Activated T-helper 2 cell treated with anti-CD3 and anti-CD28 coated beads, Interferon-gamma antibody, Interleukin-2, Interleukin-4, amounts not matched to agents 10 μg/mL and 5 μg/mL and 100 μg/mL, durations not matched to agents 14 hours and 24 hours and 36 hours (primary cell): ENCODE measurements around the gene MROH8. TPM values are rescaled to one million over a fixed set of nuclear protein-coding genes. Genes with fewer than 3 reads are reported as not detected.
A peak's percentile ranks its signal among the peaks of the same experiment; 100 is the strongest.
"Not testable (repeated sequence)": the region's sequence is repeated elsewhere in the genome, so short reads cannot be mapped to it uniquely, and the experiment has no call there.

ENCODE experiments used
- DNase-seq: peaks from one replicate; pipeline ENCODE4 v3.0.0; 2021; ENCODE audit warnings: low spot score
- H3K27ac Mint-ChIP-seq: one replicate; pipeline ENCODE4 v1.8.0; 2021; ENCODE audit warnings: mixed read lengths
- H3K27me3 Mint-ChIP-seq: one replicate; pipeline ENCODE4 v1.8.0; 2021; ENCODE audit warnings: low read depth, mixed read lengths
- H3K36me3 Mint-ChIP-seq: one replicate; pipeline ENCODE4 v1.8.0; 2021; ENCODE audit warnings: low read depth, mixed read lengths
- H3K4me1 Mint-ChIP-seq: one replicate; pipeline ENCODE4 v1.8.0; 2021; ENCODE audit warnings: low read depth, mixed read lengths
- H3K4me3 Mint-ChIP-seq: one replicate; pipeline ENCODE4 v1.8.0; 2021; ENCODE audit warnings: low read depth, mild to moderate bottlenecking, moderate library complexity, mixed read lengths
- H3K9me3 Mint-ChIP-seq: one replicate; pipeline ENCODE4 v1.8.0; 2021; ENCODE audit warnings: mixed read lengths
- intact Hi-C: fragments of 100-400 bp; cut with micrococcal nuclease; formaldehyde crosslinking; loops from one replicate; pipeline ENCODE4 v1.15.1; 2023
- total RNA-seq: library from RNA; stranded (reverse); gene quantifications from 2 replicates; pipeline ENCODE4 v1.2.3, GENCODE V29; 2022

Gene MROH8
- total RNA-seq, 1 donor from 2014 or later, result 1.3 TPM

DNA sequence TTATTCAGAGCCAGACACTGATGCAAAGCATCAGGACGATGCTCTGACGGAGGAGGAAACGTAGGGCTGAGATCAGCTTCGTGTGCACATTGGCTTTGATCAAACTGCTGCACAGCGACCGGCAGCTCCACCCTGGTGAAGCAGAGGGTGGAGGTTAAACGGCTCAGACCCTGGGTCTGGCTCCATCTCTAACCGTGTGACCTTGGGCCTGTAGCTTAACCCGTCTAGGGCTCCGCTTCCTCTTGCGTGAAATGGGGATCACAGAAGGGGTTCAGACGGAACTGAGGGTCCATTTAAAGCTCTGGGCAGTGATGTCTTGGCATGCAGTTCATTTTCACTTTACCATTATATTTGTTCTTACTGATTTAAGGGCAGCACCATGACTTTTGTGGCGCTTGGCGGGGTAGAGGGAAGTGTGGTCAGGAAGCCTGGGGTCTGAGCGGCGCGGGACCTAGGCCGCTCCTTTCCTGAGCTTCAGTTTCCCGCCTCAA lies 84.2 kb downstream of the MROH8 start:
- Mint-ChIP-seq H3K27me3 (peaks cover 2% of the 10 kb centered on the region), H3K9me3 (no peaks in the 10 kb centered on the region), H3K4me1 (peaks cover 37% of the 10 kb centered on the region), H3K27ac (peak overlapping the region; percentile 91), H3K36me3 (peaks cover 43% of the 10 kb centered on the region), H3K4me3 (peak overlapping the region; percentile 96)
- DNase-seq, result peak; percentile 50
- intact Hi-C loops, result loop anchor here (2.0 to 10.0 kb wide), 2 partner anchors 80 to 84 kb away; partner anchors contain the start of genes MROH8 and RPN2

DNA sequence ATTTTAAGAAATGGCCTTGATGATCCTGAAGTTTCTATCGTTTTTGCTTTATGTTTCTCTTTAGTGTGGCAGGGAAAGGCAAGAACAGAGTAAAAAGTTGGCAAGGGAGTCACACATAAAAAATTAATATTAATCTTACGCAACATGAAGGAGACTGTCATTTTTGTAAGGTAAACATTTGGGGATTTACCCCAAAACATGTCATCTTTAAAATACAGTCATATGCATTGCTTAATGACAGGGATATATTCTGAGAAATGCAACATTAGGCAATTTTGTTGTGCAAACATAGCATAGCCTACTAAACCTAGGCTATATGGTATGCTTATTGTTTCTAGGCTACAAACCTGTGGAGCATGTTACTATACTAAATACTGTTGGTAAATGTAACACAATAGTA lies 88.9 kb downstream of the MROH8 start:
- Mint-ChIP-seq H3K27ac (no peak overlapping the region), H3K4me3 (no peak overlapping the region), H3K9me3 (no peaks in the 10 kb centered on the region), H3K36me3 (peaks cover 75% of the 10 kb centered on the region), H3K4me1 (peaks cover 32% of the 10 kb centered on the region), H3K27me3 (no peaks in the 10 kb centered on the region)
- DNase-seq, result no peak
- intact Hi-C loops, result loop anchor here (10.0 kb wide), 1 partner anchor 76 kb away; no protein-coding TSS in a partner anchor

DNA sequence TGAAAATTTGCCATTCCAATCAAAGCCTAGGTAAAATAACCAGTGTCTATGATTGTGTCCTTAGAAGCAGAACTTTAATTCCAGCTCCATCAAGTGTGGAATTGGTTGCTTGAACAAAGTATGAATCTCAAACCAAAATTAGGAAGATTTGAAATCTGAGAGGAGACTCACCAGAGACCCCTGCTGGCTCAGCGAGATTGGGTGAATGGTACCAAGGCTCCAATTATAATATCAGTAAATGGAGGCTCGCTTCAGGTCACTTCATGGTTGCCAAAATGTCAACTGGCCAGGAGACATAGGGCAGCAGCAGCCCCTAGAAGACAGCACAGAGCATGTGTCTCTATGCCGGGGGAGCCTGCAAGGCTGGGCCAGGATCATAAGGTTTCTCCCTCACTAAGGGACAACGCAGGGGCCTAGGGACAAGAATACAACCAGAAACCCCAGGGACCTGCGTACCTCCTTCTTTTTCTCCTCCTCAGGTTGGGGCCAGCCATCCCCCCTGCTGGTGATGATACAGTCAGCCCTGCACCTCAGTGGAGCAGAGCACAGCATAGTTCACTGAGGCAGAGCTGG lies 97.5 kb downstream of the MROH8 start:
- Mint-ChIP-seq H3K9me3 (no peaks in the 10 kb centered on the region), H3K4me3 (no peak overlapping the region)

DNA sequence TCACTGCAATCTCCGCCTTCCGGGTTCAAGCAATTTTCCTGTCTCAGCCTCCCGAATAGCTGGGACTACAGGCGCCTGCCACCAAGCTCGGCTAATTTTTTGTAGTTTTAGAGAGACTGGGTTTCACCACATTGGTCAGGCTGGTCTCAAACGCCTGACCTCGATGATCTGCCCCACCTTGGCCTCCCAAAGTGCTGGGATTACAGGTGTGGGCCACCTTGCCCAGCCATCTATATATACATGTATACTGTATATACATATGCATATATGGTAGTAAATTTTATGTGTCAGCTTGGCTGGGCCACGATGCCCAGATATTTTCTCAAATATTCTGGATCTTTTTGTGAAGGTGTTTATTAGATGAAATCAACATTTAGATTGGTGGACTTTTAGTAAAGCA lies 102.3 kb downstream of the MROH8 start:
- H3K27me3 Mint-ChIP-seq, result no peaks in the 10 kb centered on the region
- H3K9me3 Mint-ChIP-seq, result peaks cover 5% of the 10 kb centered on the region
- intact Hi-C loops, result no loop called here
- H3K36me3 Mint-ChIP-seq, result peaks cover 78% of the 10 kb centered on the region
- no peak overlapping the region for H3K27ac Mint-ChIP-seq
- no peak for DNase-seq
- H3K4me1 Mint-ChIP-seq, result peaks cover 46% of the 10 kb centered on the region
- no peak overlapping the region for H3K4me3 Mint-ChIP-seq

More for the DNA sequence above, 97.5 kb downstream of the MROH8 start:
- DNase-seq, result no peak
- intact Hi-C loops, result no loop called here
- no peak overlapping the region for H3K27ac Mint-ChIP-seq
- H3K36me3 Mint-ChIP-seq, result peaks cover 68% of the 10 kb centered on the region
- peaks cover 29% of the 10 kb centered on the region for H3K4me1 Mint-ChIP-seq
- H3K27me3 Mint-ChIP-seq, result no peaks in the 10 kb centered on the region

DNA sequence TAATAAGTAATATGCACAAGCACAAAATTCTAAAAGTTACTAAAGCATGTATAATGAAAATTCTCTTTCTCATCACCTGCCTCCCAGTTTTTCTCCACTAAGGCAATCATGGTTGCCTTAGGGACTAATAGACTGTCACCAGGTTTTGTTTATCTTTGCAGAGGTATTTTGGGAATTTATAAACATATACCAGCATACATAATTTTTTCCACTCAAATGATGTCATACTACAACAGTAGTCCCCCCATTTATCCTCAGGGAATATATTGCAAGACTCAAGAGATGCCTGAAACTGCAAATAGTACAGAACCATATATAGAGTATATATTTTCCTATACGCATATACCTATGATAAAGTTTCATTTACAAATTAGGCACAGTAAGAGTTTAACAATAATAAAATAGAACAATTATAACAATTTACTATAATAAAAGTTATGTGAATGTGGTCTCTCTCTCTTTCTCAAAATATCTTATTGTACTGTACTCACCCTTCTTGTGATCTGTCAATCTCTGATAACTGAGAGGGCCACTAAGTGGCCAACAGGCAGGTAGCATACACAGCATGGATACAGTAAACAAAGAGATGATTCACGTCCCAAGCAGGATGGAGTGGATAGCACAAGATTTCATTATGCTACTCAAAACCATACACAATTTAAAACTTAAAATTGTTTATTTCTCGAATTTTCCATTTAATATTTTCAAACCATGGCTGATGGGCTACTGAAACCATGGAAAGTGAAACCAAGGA lies 103.2 kb downstream of the MROH8 start:
- intact Hi-C loops, result no loop called here
- peaks cover 5% of the 10 kb centered on the region for H3K9me3 Mint-ChIP-seq
- H3K36me3 Mint-ChIP-seq, result peaks cover 79% of the 10 kb centered on the region
- H3K27ac Mint-ChIP-seq, result no peak overlapping the region
- DNase-seq, result no peak
- H3K4me3 Mint-ChIP-seq, result no peak overlapping the region
- no peaks in the 10 kb centered on the region for H3K27me3 Mint-ChIP-seq
- peaks cover 47% of the 10 kb centered on the region for H3K4me1 Mint-ChIP-seq

DNA sequence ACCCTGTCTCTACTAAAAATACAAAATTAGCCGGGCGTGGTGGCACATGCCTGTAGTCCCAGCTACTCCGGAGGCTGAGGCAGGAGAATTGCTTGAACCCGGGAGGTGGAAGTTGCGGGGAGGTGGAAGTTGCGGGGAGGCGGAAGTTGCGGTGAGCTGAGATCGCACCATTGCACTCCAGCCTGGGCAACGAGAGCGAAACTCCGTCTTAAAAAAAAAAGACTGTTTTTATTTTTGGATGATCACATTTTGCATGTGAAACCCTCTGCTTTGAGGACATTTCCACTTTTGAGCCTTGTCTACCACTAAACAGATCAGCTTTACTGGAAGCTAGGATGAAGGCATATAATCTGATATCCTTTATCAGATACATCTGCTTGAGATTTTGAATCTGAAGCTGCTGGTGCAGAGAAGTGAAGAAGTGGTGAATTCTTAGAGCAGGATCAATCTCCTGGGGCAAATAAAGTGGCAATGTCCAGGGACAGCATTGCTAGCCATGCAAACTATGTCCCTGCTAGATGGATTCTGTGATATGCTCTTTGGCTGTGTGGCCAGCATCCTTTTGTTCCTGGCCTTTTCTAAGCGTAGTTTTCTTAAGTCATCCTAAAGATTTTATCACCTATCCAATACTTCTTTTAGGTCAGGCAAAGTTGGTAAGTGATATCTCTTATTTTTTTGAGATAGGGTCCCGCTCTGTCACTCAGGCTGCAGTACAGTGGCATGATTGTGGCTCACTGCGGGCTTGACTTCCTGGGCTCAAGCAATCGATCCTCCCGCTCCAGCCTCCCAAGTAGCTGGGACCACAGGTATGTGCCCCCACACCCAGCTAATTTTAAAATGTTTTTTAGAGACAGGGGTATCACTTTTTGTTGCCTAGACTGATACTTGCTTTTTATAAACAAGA lies 106.8 kb downstream of the MROH8 start:
- Mint-ChIP-seq H3K4me3 (peak overlapping the region; percentile 8), H3K27ac (peak overlapping the region; percentile 81), H3K36me3 (peaks cover 69% of the 10 kb centered on the region), H3K4me1 (peaks cover 37% of the 10 kb centered on the region), H3K9me3 (peaks cover 5% of the 10 kb centered on the region), H3K27me3 (no peaks in the 10 kb centered on the region)
- DNase-seq, result no peak
- intact Hi-C loops, result no loop called here

DNA sequence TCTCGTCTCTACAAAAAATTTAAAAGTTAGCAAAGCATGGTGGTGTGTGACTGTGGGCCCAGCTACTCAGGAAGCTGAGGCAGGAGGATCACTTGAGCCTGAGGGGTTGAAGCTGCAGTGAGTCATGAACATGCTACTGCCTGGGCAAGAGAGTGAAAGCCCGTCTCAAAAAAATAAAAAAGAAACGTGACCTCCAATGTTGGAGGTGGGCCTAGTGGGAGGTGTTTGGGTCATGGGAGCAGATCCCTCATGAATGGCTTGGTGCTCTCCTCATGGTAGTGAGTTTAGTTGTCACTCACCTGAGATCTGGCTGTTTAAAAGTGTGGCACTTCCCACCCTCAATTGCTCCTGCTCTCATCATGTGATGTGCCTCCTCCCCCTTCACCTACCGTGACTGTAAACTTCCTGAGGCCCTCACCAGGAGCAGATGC lies 107.9 kb downstream of the MROH8 start:
- Mint-ChIP-seq H3K4me3 (peak overlapping the region; percentile 52), H3K36me3 (peaks cover 69% of the 10 kb centered on the region), H3K4me1 (peaks cover 35% of the 10 kb centered on the region), H3K9me3 (peaks cover 5% of the 10 kb centered on the region), H3K27me3 (no peaks in the 10 kb centered on the region), H3K27ac (peak overlapping the region; percentile 81)
- intact Hi-C loops, result loop anchor here (2.0 kb wide), 1 partner anchor 25 kb away; no protein-coding TSS in a partner anchor
- peak; percentile 28 for DNase-seq

DNA sequence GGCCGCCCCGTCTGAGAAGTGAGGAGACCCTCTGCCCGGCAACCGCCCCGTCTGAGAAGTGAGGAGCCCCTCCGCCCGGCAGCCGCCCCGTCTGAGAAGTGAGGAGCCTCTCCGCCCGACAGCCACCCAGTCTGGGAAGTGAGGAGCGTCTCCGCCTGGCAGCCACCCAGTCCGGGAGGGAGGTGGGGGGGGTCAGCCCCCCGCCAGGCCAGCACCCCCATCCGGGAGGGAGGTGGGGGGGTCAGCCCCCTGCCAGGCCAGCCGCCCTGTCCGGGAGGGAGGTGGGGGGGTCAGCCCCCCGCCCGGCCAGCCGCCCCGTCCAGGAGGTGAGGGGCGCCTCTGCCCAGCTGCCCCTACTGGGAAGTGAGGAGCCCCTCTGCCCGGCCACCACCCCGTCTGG lies 109.8 kb downstream of the MROH8 start:
- intact Hi-C loops, DNase-seq, H3K27ac Mint-ChIP-seq, H3K4me3 Mint-ChIP-seq, H3K9me3 Mint-ChIP-seq, H3K27me3 Mint-ChIP-seq: not testable (repeated sequence)
- Mint-ChIP-seq H3K36me3 (peaks cover 64% of the 10 kb centered on the region), H3K4me1 (peaks cover 34% of the 10 kb centered on the region)

DNA sequence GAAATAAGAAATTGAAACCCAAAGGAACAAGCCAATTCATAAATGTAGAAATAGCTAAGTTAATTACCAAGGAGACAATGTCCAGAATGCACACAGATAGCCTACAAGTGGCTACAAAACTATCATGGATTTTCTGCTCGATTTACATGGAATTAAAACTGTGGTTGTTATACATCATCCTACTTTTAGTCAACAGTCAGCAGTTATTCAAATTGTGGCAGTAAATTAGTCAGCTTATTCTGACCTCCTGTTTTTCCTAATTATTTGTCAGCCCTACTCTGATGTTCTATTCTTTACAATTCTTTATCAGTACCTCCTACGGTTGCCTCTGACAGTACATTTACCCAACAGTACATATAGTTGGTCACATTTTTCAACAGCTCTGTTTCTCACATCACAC lies 113.2 kb downstream of the MROH8 start:
- peak overlapping the region; percentile 55 for H3K27ac Mint-ChIP-seq
- H3K36me3 Mint-ChIP-seq, result peaks cover 55% of the 10 kb centered on the region
- peaks cover 12% of the 10 kb centered on the region for H3K4me1 Mint-ChIP-seq
- no peaks in the 10 kb centered on the region for H3K9me3 Mint-ChIP-seq
- no peak overlapping the region for H3K4me3 Mint-ChIP-seq
- no peak for DNase-seq
- intact Hi-C loops, result no loop called here
- no peaks in the 10 kb centered on the region for H3K27me3 Mint-ChIP-seq

DNA sequence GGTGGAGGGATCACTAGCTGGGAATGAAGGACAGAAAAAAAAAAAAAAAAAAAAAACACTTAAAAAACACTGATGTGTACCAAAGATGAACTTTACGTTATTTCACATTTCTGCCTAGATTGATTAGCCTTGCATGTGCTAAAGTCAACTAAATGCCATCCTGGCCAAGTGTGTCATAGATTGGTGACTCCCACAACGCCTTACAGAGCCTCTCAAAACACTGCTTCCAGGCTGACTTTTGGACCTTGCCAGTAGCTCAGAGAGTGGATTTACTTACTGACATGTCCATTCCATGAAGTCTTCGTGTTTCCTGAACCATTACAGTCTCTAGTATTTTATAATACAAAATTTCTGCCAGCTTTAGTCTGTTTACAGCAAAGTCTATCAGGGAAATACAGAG lies 124.1 kb downstream of the MROH8 start:
- Mint-ChIP-seq H3K27me3 (no peaks in the 10 kb centered on the region), H3K4me3 (no peak overlapping the region), H3K4me1 (peaks cover 5% of the 10 kb centered on the region), H3K9me3 (no peaks in the 10 kb centered on the region), H3K27ac (no peak overlapping the region), H3K36me3 (peaks cover 86% of the 10 kb centered on the region)
- DNase-seq, result no peak
- intact Hi-C loops, result no loop called here

DNA sequence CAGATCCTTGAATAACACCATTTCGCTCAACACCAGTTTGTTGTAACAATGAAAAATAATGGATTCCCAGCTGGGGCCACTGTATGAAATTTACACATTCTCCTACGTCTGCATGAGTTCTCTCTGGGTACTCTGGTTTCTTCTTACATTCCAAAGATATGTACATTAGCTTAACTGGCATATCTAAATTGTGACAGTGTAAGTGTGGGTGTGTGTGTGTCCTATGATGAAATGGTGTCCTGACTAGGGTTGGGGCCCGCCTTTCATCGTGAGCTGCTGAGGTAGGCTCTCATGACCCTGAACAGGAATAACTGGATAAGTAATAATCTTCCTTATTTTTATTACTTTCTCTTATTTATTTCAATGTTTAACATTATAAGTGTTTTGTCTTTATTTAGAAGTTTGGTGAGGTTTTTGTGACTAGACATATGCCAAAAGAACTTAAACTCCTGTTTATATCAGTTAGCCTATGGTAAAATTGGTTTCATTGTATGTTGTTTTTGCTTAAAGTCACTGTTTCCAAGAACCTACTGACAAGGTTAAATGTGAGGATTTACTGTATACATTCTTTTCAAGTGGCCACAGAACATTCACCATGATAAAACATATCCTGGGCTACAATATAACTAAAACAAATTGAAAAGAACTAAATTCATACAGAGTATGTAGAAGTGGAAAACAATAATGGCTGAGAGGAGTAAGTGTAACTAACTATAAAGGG lies 126.0 kb downstream of the MROH8 start:
- peaks cover 8% of the 10 kb centered on the region for H3K4me1 Mint-ChIP-seq
- peaks cover 91% of the 10 kb centered on the region for H3K36me3 Mint-ChIP-seq
- intact Hi-C loops, result no loop called here
- H3K9me3 Mint-ChIP-seq, result no peaks in the 10 kb centered on the region
- no peak for DNase-seq
- H3K4me3 Mint-ChIP-seq, result no peak overlapping the region
- peak overlapping the region; percentile 39 for H3K27ac Mint-ChIP-seq
- H3K27me3 Mint-ChIP-seq, result no peaks in the 10 kb centered on the region
